Measurements from ENCODE around the gene SPATA33. TPM values are rescaled to one million over a fixed set of nuclear protein-coding genes. Genes with fewer than 3 reads are reported as not detected.

The SPATA33 gene
- total and polyA plus RNA-seq, 10 of the 15 experiments (the other 5 are each of a cell fraction or from before 2014, with no cell fraction given), result 1.1 to 15.8 (median 7.6) TPM

GRCh38 chr16:89667633-89668032, 10.0 kb downstream of the SPATA33 start (continued):
- TF ChIP-seq POLR2AphosphoS2 (IDR thresholded peaks at IDR 0.05; ENCODE audit: low read depth, low read length), result no peak

- ChIA-PET POLR2A (no interaction called here), SMC1A (ENCODE audit: uncharacterized antibody, unreplicated experiment) (interaction anchor here (0.7 kb wide), 1 partner anchor 18 kb away, joined by 3 read pairs; no protein-coding TSS in a partner anchor), CTCF (no interaction called here), RAD21 (ENCODE audit: unreplicated experiment) (no interaction called here)
- ATAC-seq (no peak), DNase-seq (ENCODE audit: low read depth, low spot score) (no peak), FAIRE-seq (no peak)
- no peak for TF ChIP-seq SP1 (IDR thresholded peaks at IDR 0.05; ENCODE audit: low read depth, low read length)
- no peak for TF ChIP-seq POLR2AphosphoS2 (IDR thresholded peaks at IDR 0.05; ENCODE audit: low read depth, low read length)
- TF ChIP-seq MLLT1 (IDR thresholded peaks at IDR 0.05), result no peak
- TF ChIP-seq YY1 (IDR thresholded peaks at IDR 0.05; ENCODE audit: low read depth, low read length), result no peak
- TF ChIP-seq SUZ12 (IDR thresholded peaks at IDR 0.05; ENCODE audit: unreplicated experiment), result no peak
- TF ChIP-seq PML (IDR thresholded peaks at IDR 0.05; ENCODE audit: low read length), result no peak
- no peaks in the 10 kb centered on the region for H4K20me1 ChIP-seq (ENCODE audit: control insufficient read depth, insufficient read depth)
- in situ Hi-C loops (cut with MboI), result no loop called here
- intact Hi-C loops (cut with micrococcal nuclease; ENCODE audit: unreplicated experiment), result no loop called here
- no peak overlapping the region for H3K9ac ChIP-seq (ENCODE audit: control insufficient read depth, insufficient read depth, low read length)
- no TSS peak for BruUV-seq (replicated peaks)
- no peak overlapping the region for H3K27ac ChIP-seq (ENCODE audit: control insufficient read depth, insufficient read depth)
- H3K4me2 ChIP-seq (ENCODE audit: control insufficient read depth, insufficient read depth), result no peak overlapping the region
- no peaks in the 10 kb centered on the region for H3K36me3 ChIP-seq (ENCODE audit: control insufficient read depth in 2 of 2, insufficient read depth in 2 of 2, low read length in 1 of 2)
- no peak overlapping the region for H3K4me3 ChIP-seq
- 63% methylated on average over 5 of the region's 5 CpGs for WGBS (ENCODE audit: insufficient coverage, insufficient replicate concordance, low lambda C conversion rate, missing lambda C conversion rate)
- H3K27me3 ChIP-seq (replicated peaks in 1 of 2; ENCODE audit: control insufficient read depth in 2 of 2, insufficient read depth in 2 of 2, low read length in 1 of 2), result no peaks in the 10 kb centered on the region
- no peaks in the 10 kb centered on the region; the same call in 2 of the 3 replicates for H3K9me3 ChIP-seq (replicated peaks; ENCODE audit: control insufficient read depth, insufficient read depth, low read length)
- H2AFZ ChIP-seq (ENCODE audit: control insufficient read depth, low read depth, low read length), result no peak overlapping the region
- no peaks in the 10 kb centered on the region for H3K4me1 ChIP-seq (ENCODE audit: control insufficient read depth, insufficient read depth, low read length)
- H3K79me2 ChIP-seq (ENCODE audit: control insufficient read depth, insufficient read depth, low read length), result no peaks in the 10 kb centered on the region
Measured at GRCh38 chr16:89668790-89669158, 11.1 kb downstream of the SPATA33 start.

Measured in GM12878 (cell line).